ENCODE measurements around the gene TGM3.

TGM3 gene

GRCh38 chr20:2385026-2385425, 89.2 kb downstream of the TGM3 start:
- no peak for DNase-seq

- no peak for DNase-seq
Observed at GRCh38 chr20:2385496-2385895, 89.7 kb downstream of the TGM3 start.

- no peak for DNase-seq
Observed at GRCh38 chr20:2386516-2387179, 90.8 kb downstream of the TGM3 start.

GRCh38 chr20:2387180-2387577, 91.4 kb downstream of the TGM3 start:
- DNase-seq = no peak

- DNase-seq = no peak
Observed at GRCh38 chr20:2387580-2387979, 91.8 kb downstream of the TGM3 start.

Data from central memory CD4-positive, alpha-beta T cell (primary cell).